H1 (cell line): ENCODE measurements around the gene XRN2.

ENCODE experiments used
- ATF2 ChIP-seq: IDR thresholded peaks from 2 replicates; pipeline ENCODE4 v1.6.1; 2012; ENCODE audit warnings: low read length, inconsistent platforms
- ATF3 ChIP-seq: IDR thresholded peaks from 2 replicates; pipeline ENCODE4 v1.6.1; 2011; ENCODE audit warnings: low read depth, mild to moderate bottlenecking, low read length; ENCODE audit not compliant: insufficient read depth
- BACH1 ChIP-seq: IDR thresholded peaks from 2 replicates; pipeline ENCODE4 v1.6.1; 2012; ENCODE audit warnings: low read length, improper control_type of control experiment
- CREB1 ChIP-seq: IDR thresholded peaks from 2 replicates; pipeline ENCODE4 v1.6.1; 2012; ENCODE audit warnings: inconsistent platforms
- CTCF ChIP-seq, 3 experiments: IDR thresholded peaks; 1 replicate in 2 of 3; 2 replicates in 1 of 3; pipeline versions ENCODE4 v1.5.1 to v1.6.1; 2011; ENCODE audit warnings: low read length in 3 of 3, mild to moderate bottlenecking in 3 of 3, inconsistent platforms in 2 of 3, low read depth in 1 of 3, moderate library complexity in 1 of 3; ENCODE audit not compliant: insufficient read depth in 1 of 3; ENCODE audit errors: control extremely low read depth in 1 of 3
- EP300 ChIP-seq, 2 experiments: IDR thresholded peaks; 1 replicate in 1 of 2; 2 replicates in 1 of 2; pipeline ENCODE4 v1.6.1; 2011 to 2012; ENCODE audit warnings: low read depth in 2 of 2, low read length in 2 of 2, mild to moderate bottlenecking in 2 of 2, borderline replicate concordance in 1 of 2, inconsistent platforms in 1 of 2, moderate library complexity in 1 of 2
- GABPA ChIP-seq: IDR thresholded peaks from 2 replicates; pipeline ENCODE4 v1.6.1; 2011; ENCODE audit warnings: mild to moderate bottlenecking, low read length, moderate library complexity, borderline replicate concordance; ENCODE audit not compliant: insufficient read depth
- HDAC6 ChIP-seq: IDR thresholded peaks from one replicate; pipeline ENCODE4 v1.7.1; 2012; ENCODE audit warnings: low read depth, mild to moderate bottlenecking, inconsistent platforms, low read length, moderate library complexity
- POLR2A ChIP-seq, 2 experiments: IDR thresholded peaks; 1 replicate in 1 of 2; 2 replicates in 1 of 2; pipeline ENCODE4 v1.6.1; 2011; ENCODE audit warnings: low read depth in 2 of 2, low read length in 2 of 2, mild to moderate bottlenecking in 2 of 2; ENCODE audit errors: control extremely low read depth in 1 of 2
- SP1 ChIP-seq: IDR thresholded peaks from 2 replicates; pipeline ENCODE4 v1.6.1; 2011; ENCODE audit warnings: low read depth, low read length
- TBP ChIP-seq: IDR thresholded peaks from 2 replicates; pipeline ENCODE4 v1.6.1; 2011; ENCODE audit warnings: low read depth, low read length, improper control_type of control experiment
- USF2 ChIP-seq: IDR thresholded peaks from 2 replicates; pipeline ENCODE4 v1.6.1; 2011; ENCODE audit warnings: low read length, improper control_type of control experiment

GRCh38 chr20:21396599-21397340, 93.6 kb downstream of the XRN2 start:
- no peak for TF ChIP-seq POLR2A (IDR thresholded peaks at IDR 0.05; ENCODE audit: control extremely low read depth in 1 of 2, low read depth in 2 of 2, low read length in 2 of 2)
- no peak for TF ChIP-seq GABPA
- no peak for TF ChIP-seq CTCF (IDR thresholded peaks at IDR 0.05; ENCODE audit: control extremely low read depth in 1 of 3, insufficient read depth in 1 of 3, low read depth in 1 of 3, low read length in 3 of 3)
- no peak for TF ChIP-seq USF2
- no peak for TF ChIP-seq TBP
- no peak for TF ChIP-seq CREB1
- 0 out of 3 replicates have a peak, but pooled peaks of 1 of the 2 experiments have one; percentile 3 for TF ChIP-seq EP300 (IDR thresholded peaks at IDR 0.05; ENCODE audit: borderline replicate concordance in 1 of 2, low read depth in 2 of 2, low read length in 2 of 2)
- no peak for TF ChIP-seq SP1
- no peak for TF ChIP-seq BACH1
- TF ChIP-seq ATF3, result no peak
- no peak for TF ChIP-seq HDAC6
- TF ChIP-seq ATF2, result no peak
